ENCODE measurements around the gene GULP1.
A peak's percentile ranks its signal among the peaks of the same experiment; 100 is the strongest.

The GULP1 gene, protein sequence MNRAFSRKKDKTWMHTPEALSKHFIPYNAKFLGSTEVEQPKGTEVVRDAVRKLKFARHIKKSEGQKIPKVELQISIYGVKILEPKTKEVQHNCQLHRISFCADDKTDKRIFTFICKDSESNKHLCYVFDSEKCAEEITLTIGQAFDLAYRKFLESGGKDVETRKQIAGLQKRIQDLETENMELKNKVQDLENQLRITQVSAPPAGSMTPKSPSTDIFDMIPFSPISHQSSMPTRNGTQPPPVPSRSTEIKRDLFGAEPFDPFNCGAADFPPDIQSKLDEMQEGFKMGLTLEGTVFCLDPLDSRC

DNA sequence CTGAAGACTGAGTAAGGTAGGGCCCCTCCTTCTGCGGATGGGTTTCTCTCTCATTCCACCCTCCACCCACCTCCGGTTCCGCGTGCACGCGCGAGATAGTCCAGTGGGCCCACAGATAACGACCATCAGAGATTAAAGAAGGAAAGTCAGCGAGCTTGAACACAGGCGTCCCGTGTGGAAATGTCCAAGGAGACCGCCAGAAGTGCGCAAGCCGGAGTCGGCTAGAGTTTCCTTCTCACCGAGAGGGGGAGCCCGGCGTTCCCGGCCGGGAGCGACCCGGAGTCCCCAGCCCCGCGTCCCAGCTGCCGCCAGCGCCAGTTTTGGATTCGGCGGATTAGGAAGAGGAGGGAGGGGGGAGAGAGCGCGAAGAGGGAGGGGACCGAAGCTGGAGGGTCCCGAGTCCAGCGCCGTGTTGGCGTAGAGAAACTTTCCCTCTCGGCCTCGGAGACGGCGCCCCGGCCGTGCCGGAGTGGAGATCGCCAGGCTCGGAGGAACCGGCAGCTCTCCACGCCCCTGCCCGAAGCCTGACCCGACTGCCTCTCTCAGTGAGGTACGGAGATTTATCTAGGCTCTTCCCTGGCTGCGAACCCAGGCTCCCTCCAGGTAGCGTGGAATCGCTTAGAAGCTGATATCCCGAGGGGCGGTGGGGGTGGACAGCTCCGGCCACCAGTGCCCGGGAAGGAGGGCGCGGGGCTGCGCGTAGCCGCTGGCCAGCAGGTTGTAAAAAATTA, at the start of gene GULP1:
Gene GULP1 (plus strand): TSS at position 258 of the 731 bp plus-strand sequence. CDS start 185,829 bp downstream, outside the sequence.
- peak within 1 kb of the TSS; percentile 49 for H3K4me3 Mint-ChIP-seq
- intact Hi-C loops (cut with micrococcal nuclease), result no loop called here
- peaks cover 43% of the 10 kb centered on the region for H3K27me3 Mint-ChIP-seq

DNA sequence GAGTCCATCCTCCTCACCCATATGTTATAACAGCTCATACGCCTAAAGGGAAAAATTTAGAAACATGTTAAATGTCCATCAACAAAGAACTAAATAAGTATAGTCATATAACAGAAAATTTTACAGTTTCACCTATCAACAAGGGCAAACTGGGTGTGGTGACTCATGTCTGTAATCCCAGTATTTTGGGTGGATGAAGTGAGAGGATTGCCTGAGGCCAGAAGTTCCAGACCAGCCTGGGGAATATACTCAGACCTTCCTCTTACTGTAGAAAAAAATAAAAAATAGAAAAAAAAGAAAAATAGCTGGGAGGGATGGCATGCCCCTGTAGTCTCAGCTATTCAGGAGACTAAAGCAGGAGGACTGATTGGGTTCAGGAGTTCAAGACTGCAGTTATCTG, 48.3 kb upstream of the GULP1 start:
- H3K9me3 Mint-ChIP-seq, result peaks cover 9% of the 10 kb centered on the region
- no peak overlapping the region for H3K27ac Mint-ChIP-seq
- no peaks in the 10 kb centered on the region for H3K4me1 Mint-ChIP-seq (ENCODE audit: low read depth)
- no peaks in the 10 kb centered on the region for H3K36me3 Mint-ChIP-seq (ENCODE audit: low read depth)
- no peaks in the 10 kb centered on the region for H3K27me3 Mint-ChIP-seq
- intact Hi-C loops (cut with micrococcal nuclease), result no loop called here
- no peak overlapping the region for H3K4me3 Mint-ChIP-seq

More for the DNA sequence above, at the start of gene GULP1:
- H3K9me3 Mint-ChIP-seq, result no peaks in the 10 kb centered on the region
- peaks cover 17% of the 10 kb centered on the region for H3K4me1 Mint-ChIP-seq (ENCODE audit: low read depth)
- no peak within 1 kb of the TSS for H3K27ac Mint-ChIP-seq
- no peaks in the 10 kb centered on the region for H3K36me3 Mint-ChIP-seq (ENCODE audit: low read depth)

DNA sequence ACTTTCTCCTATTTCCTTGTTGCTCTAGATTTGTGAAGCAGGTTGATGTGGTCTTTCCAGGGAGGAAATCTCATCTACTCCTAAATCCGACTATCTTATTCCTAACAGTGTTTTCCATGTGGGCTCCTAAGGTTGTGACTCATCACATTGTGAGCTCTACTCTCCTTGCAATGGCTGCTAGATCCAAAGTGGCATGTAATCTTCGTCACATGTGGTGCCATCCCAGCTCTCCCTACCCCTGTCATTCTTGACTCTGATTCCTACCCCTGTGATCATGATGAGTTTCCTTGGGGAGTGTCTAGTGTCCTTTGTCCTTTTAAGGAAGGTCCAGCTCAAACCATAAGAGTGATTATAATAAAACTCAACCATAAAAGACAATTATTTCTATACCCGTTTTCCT, 47.3 kb upstream of the GULP1 start:
- peaks cover 4% of the 10 kb centered on the region for H3K9me3 Mint-ChIP-seq
- H3K27me3 Mint-ChIP-seq, result no peaks in the 10 kb centered on the region
- no peak overlapping the region for H3K4me3 Mint-ChIP-seq
- H3K27ac Mint-ChIP-seq, result no peak overlapping the region
- no peaks in the 10 kb centered on the region for H3K4me1 Mint-ChIP-seq (ENCODE audit: low read depth)
- no peaks in the 10 kb centered on the region for H3K36me3 Mint-ChIP-seq (ENCODE audit: low read depth)
- intact Hi-C loops (cut with micrococcal nuclease), result no loop called here

DNA sequence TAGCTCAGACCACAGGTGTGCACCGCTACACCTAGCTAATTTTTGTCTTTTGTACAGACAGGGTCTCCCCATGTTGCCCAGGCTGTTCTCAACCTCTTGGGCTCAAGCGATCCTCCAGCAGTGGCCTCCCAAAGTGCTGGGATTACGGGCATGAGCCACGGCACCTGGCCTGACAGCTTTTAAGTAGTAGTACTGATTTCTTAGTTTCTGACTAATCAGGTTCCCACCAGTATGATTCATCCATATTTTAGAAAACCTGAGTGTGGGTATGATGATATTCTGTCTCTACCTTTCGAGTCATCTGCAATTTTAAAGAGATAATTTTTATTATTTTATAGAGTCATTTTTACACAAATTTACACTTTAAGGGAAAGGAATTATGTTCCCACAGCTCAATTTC, 46.4 kb upstream of the GULP1 start:
- H3K27me3 Mint-ChIP-seq, result no peaks in the 10 kb centered on the region
- H3K27ac Mint-ChIP-seq, result no peak overlapping the region
- intact Hi-C loops (cut with micrococcal nuclease), result no loop called here
- no peak overlapping the region for H3K4me3 Mint-ChIP-seq
- no peaks in the 10 kb centered on the region for H3K4me1 Mint-ChIP-seq (ENCODE audit: low read depth)
- H3K9me3 Mint-ChIP-seq, result no peaks in the 10 kb centered on the region
- H3K36me3 Mint-ChIP-seq (ENCODE audit: low read depth), result no peaks in the 10 kb centered on the region

DNA sequence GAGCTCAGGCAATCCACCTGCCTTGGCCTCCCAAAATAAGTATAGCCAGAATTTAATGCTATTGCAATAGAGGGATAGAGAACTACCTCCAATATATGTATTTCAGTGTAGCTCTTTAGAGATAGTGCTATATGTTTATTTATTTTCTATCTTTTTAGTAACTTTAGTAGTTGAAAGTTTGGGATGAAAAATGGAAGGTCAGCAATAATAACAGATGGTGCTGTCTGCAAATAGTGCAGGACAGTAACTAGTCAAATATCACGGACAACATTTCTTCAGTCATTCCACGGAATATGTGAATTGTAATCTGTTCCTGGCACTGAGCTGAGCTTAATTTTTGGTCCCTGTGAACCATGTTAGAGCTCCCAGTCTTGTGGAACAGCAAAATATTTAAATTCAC, 43.2 kb upstream of the GULP1 start:
- intact Hi-C loops (cut with micrococcal nuclease), result no loop called here
- Mint-ChIP-seq H3K4me1 (ENCODE audit: low read depth) (no peaks in the 10 kb centered on the region), H3K27ac (no peak overlapping the region), H3K27me3 (no peaks in the 10 kb centered on the region), H3K9me3 (peaks cover 23% of the 10 kb centered on the region), H3K36me3 (ENCODE audit: low read depth) (no peaks in the 10 kb centered on the region), H3K4me3 (no peak overlapping the region)

DNA sequence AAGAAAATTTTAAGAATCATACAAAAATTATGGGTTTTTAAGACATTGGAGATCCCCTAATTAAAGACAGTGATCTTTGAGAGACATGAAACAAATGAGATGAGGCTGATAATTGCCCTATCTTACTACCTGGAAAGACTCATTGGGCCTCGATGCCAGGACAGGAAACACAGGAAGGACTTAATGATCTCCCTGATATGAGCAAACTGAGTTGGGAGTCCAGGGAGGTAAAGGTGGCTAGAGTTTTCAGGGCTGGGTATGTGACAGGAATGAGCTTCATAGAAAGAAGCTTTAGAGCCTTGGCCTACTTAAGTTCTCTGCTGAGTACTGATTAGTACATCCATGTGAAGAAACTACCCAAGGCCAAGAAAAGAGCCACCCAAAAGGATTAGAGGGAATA, 40.6 kb upstream of the GULP1 start:
- Mint-ChIP-seq H3K9me3 (peaks cover 23% of the 10 kb centered on the region), H3K4me3 (no peak overlapping the region), H3K36me3 (ENCODE audit: low read depth) (no peaks in the 10 kb centered on the region), H3K27ac (no peak overlapping the region), H3K27me3 (no peaks in the 10 kb centered on the region), H3K4me1 (ENCODE audit: low read depth) (no peaks in the 10 kb centered on the region)
- intact Hi-C loops (cut with micrococcal nuclease), result no loop called here

DNA sequence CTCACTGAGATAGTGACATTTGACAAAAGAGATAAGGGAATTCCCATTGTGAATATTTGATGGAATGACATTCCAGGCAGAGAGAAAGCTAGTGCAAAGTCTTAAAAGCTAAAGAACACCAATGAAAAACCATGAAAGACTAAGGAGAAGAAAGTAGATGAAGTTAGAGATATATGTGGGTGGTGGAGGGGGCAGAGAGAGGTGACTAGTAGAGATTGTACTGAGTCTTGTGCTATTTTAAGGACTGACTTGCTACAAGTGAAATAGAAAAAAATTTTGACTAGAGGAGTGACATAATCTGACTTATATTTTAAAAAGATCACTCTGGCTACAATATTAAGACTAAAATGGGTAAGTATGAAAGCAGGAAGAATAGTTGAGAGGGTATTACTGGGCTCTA, 35.3 kb upstream of the GULP1 start:
- peaks cover 14% of the 10 kb centered on the region for H3K9me3 Mint-ChIP-seq
- H3K36me3 Mint-ChIP-seq (ENCODE audit: low read depth), result no peaks in the 10 kb centered on the region
- intact Hi-C loops (cut with micrococcal nuclease), result no loop called here
- no peak overlapping the region for H3K27ac Mint-ChIP-seq
- H3K4me1 Mint-ChIP-seq (ENCODE audit: low read depth), result no peaks in the 10 kb centered on the region
- H3K27me3 Mint-ChIP-seq, result no peaks in the 10 kb centered on the region
- no peak overlapping the region for H3K4me3 Mint-ChIP-seq

DNA sequence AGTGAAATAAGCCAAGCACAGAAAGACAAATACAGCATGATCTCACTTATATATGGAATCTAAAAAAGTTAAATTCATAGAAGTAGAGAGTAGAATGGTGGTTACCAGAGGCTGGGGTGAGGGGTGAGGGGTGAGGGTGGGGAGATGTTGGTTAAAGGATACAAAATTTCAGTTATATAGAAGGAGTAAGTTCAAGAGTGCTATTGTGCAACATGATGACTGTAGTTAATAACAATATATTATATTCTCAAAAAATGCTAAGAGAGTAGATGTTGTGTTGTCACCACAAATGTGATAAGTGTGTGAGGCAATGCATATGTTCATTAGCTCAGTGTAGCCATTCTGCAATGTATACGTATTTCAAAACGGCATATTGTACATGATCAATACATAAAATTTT, 26.4 kb upstream of the GULP1 start:
- intact Hi-C loops (cut with micrococcal nuclease), result no loop called here
- no peak overlapping the region for H3K4me3 Mint-ChIP-seq
- H3K27ac Mint-ChIP-seq, result no peak overlapping the region
- no peaks in the 10 kb centered on the region for H3K9me3 Mint-ChIP-seq
- H3K36me3 Mint-ChIP-seq (ENCODE audit: low read depth), result no peaks in the 10 kb centered on the region
- H3K27me3 Mint-ChIP-seq, result no peaks in the 10 kb centered on the region
- H3K4me1 Mint-ChIP-seq (ENCODE audit: low read depth), result no peaks in the 10 kb centered on the region

DNA sequence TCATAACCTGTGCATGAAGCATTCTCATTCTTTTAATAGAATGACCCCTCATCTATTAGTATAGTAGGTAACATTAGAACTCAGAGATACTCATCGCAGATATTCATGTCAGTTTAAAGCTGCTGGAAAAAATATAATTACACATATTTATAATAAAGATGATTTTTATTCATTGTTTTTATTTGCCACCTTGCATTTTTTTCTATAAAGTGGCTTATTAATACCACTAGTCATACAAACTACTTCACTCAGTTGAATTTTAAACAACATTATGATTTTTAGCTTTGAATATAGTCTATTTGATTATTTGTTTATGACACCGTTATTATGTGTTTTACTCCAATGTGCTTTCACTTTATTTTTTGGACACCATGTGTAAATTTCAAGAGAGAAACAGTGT, 23.9 kb upstream of the GULP1 start:
- intact Hi-C loops (cut with micrococcal nuclease), result no loop called here
- H3K4me3 Mint-ChIP-seq, result no peak overlapping the region
- H3K4me1 Mint-ChIP-seq (ENCODE audit: low read depth), result no peaks in the 10 kb centered on the region
- no peak overlapping the region for H3K27ac Mint-ChIP-seq
- H3K9me3 Mint-ChIP-seq, result no peaks in the 10 kb centered on the region
- no peaks in the 10 kb centered on the region for H3K27me3 Mint-ChIP-seq
- no peaks in the 10 kb centered on the region for H3K36me3 Mint-ChIP-seq (ENCODE audit: low read depth)

DNA sequence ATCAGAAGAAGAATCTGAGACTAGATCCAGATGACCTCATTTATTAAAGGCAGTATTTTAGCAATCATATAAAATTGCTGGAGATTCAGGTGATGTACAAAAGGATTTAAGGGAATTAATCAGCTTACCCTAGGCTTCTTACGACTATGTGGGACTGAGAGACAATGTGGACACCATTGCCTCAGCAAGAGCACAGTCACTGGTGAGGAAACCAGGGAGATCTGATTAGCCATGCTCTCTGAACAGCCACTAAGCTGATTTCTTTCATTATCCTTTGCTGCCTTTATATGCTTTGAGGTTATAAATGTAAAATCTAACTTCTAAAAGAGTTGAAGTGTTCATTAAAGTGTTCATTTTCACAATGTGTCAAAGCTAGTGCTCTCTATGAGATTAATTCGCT, 22.7 kb upstream of the GULP1 start:
- no peak overlapping the region for H3K27ac Mint-ChIP-seq
- no peaks in the 10 kb centered on the region for H3K36me3 Mint-ChIP-seq (ENCODE audit: low read depth)
- no peaks in the 10 kb centered on the region for H3K4me1 Mint-ChIP-seq (ENCODE audit: low read depth)
- intact Hi-C loops (cut with micrococcal nuclease), result no loop called here
- H3K27me3 Mint-ChIP-seq, result no peaks in the 10 kb centered on the region
- no peaks in the 10 kb centered on the region for H3K9me3 Mint-ChIP-seq
- H3K4me3 Mint-ChIP-seq, result no peak overlapping the region

DNA sequence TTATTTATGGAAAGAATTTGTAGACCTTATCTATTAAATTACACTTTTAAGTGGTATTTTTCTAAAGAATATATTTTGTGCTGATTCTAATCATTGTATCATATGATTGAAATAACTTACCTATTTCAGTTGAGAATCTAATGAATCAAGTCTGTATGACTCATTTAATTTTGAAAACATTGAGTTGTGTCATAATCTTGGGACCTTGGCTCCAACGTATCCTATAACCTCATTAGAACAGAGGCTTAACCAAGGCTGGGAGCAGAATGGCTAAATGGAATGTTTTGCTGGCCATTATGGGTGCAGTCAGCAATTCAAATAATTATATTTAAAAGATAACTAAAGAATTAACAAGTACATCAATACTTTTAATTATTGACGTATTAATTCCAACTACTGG, 19.6 kb upstream of the GULP1 start:
- no peaks in the 10 kb centered on the region for H3K9me3 Mint-ChIP-seq
- H3K27me3 Mint-ChIP-seq, result no peaks in the 10 kb centered on the region
- H3K27ac Mint-ChIP-seq, result no peak overlapping the region
- no peaks in the 10 kb centered on the region for H3K36me3 Mint-ChIP-seq (ENCODE audit: low read depth)
- H3K4me1 Mint-ChIP-seq (ENCODE audit: low read depth), result no peaks in the 10 kb centered on the region
- intact Hi-C loops (cut with micrococcal nuclease), result no loop called here
- H3K4me3 Mint-ChIP-seq, result no peak overlapping the region

DNA sequence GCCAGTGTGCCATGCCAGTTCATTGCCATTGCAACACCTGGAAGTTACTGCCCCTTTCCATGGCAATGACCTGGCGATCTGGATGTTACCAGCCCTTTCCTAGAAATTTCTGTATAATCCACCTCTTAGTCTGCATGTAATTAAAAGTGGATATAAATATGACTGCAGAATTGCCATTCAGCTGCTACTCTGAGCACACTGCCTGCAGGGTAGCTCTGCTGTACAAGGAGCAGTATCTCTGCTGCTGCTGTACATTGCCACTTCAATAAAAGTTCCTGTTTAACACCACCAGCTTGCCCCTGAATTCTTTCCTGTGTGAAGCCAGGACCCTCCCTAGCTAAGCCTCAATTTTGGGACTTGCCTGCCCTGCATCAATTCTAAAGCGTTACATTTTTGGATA, 17.4 kb upstream of the GULP1 start:
- Mint-ChIP-seq H3K27me3 (no peaks in the 10 kb centered on the region), H3K36me3 (ENCODE audit: low read depth) (no peaks in the 10 kb centered on the region), H3K27ac (no peak overlapping the region), H3K4me3 (no peak overlapping the region), H3K4me1 (ENCODE audit: low read depth) (no peaks in the 10 kb centered on the region), H3K9me3 (no peaks in the 10 kb centered on the region)
- intact Hi-C loops (cut with micrococcal nuclease), result no loop called here

DNA sequence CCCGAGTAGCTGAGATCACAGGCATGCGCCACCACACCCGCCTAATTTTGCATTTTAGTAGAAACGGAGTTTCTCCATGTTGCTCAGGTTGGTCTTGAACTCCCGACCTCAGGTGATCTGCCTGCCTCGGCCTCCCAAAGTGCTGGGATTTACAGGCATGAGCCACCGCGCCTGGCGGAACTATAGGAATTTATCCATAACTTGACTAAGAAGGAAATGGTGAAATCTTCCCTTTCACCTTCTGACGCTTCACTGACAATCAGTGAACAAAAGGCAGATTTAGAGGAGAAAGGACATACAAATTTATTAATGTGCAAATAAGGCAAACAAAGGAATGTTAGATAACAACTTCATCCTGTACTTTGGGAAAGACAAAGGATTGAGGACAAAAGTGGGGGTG, 15.4 kb upstream of the GULP1 start:
- intact Hi-C loops (cut with micrococcal nuclease), result no loop called here
- no peaks in the 10 kb centered on the region for H3K9me3 Mint-ChIP-seq
- no peak overlapping the region for H3K4me3 Mint-ChIP-seq
- no peaks in the 10 kb centered on the region for H3K4me1 Mint-ChIP-seq (ENCODE audit: low read depth)
- no peaks in the 10 kb centered on the region for H3K36me3 Mint-ChIP-seq (ENCODE audit: low read depth)
- no peak overlapping the region for H3K27ac Mint-ChIP-seq
- H3K27me3 Mint-ChIP-seq, result no peaks in the 10 kb centered on the region

DNA sequence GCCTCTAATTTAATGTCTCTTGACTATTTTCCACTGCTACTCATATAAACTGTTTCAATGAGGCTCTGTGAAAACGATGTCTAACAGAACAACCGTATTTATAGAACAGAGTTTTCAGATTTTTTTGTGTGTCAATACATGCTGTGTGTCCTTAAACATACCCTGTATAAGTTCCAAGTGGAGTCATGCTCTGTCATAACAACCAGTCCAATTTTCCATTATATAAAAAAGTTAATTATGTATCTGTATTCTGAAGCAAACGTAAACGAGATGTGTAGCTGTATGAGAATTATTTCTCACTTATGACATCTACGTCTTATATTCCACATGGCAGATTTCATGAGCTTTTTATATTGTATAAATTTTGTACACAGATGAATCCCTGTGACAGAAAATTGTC, 13.9 kb upstream of the GULP1 start:
- Mint-ChIP-seq H3K4me3 (no peak overlapping the region), H3K9me3 (peaks cover 5% of the 10 kb centered on the region), H3K27me3 (no peaks in the 10 kb centered on the region), H3K36me3 (ENCODE audit: low read depth) (no peaks in the 10 kb centered on the region), H3K4me1 (ENCODE audit: low read depth) (no peaks in the 10 kb centered on the region), H3K27ac (no peak overlapping the region)
- intact Hi-C loops (cut with micrococcal nuclease), result no loop called here

All from dendritic cell treated with granulocyte-macrophage colony-stimulating factor and Interleukin-4, amounts not matched to agents 40 ng/mL and 50 ng/mL, for 4 days (primary cell).